GM12891 (cell line): Measurements from ENCODE around the gene MICAL3.

ENCODE experiments used
- DNase-seq: peaks from one replicate; pipeline ENCODE4 v3.0.0; 2011; ENCODE audit warnings: low spot score; ENCODE audit not compliant: insufficient read length
- FAIRE-seq: peaks from 2 replicates; lab custom pipeline; 2011; peaks lifted over from hg19 to GRCh38; lab: Jason Lieb, UNC
- PAX5 ChIP-seq: IDR thresholded peaks from 2 replicates; pipeline ENCODE4 v1.6.1; 2011; ENCODE audit warnings: low read length, moderate library complexity, mild to moderate bottlenecking; ENCODE audit not compliant: insufficient read depth, severe bottlenecking
- POLR2A ChIP-seq: IDR thresholded peaks from 2 replicates; pipeline ENCODE4 v1.6.1; 2011; ENCODE audit warnings: low read depth, low read length, control low read depth
- POLR2AphosphoS5 ChIP-seq: IDR thresholded peaks from 2 replicates; pipeline ENCODE4 v1.6.1; 2011; ENCODE audit warnings: low read depth, low read length, control low read depth
- POU2F2 ChIP-seq: IDR thresholded peaks from 2 replicates; pipeline ENCODE4 v1.6.1; 2011; ENCODE audit warnings: low read depth, mild to moderate bottlenecking, control low read depth, low read length, moderate library complexity
- SPI1 ChIP-seq: IDR thresholded peaks from 2 replicates; pipeline ENCODE4 v1.6.1; 2011; ENCODE audit warnings: low read depth, low read length, control low read depth
- TAF1 ChIP-seq: IDR thresholded peaks from 2 replicates; pipeline ENCODE4 v1.6.1; 2011; ENCODE audit warnings: low read depth, low read length, control low read depth

Gene MICAL3

GRCh38 chr22:17872471-17872870 is 151.9 kb downstream of the MICAL3 start:
- DNase-seq (no peak), FAIRE-seq (no peak)
- TF ChIP-seq PAX5 (no peak), TAF1 (no peak), POU2F2 (no peak), SPI1 (no peak), POLR2AphosphoS5 (no peak), POLR2A (no peak)

- FAIRE-seq (no peak), DNase-seq (no peak)
- TF ChIP-seq POLR2A = no peak
- TF ChIP-seq POU2F2 = no peak
- TF ChIP-seq POLR2AphosphoS5 = no peak
Observed at GRCh38 chr22:17871726-17872458, 152.5 kb downstream of the MICAL3 start.

GRCh38 chr22:17870407-17870806 is 154.0 kb downstream of the MICAL3 start:
- DNase-seq = no peak
- TF ChIP-seq POLR2A = no peak
- TF ChIP-seq PAX5 = no peak
- no peak for TF ChIP-seq POU2F2
- TF ChIP-seq TAF1 = no peak
- no peak for TF ChIP-seq POLR2AphosphoS5
- TF ChIP-seq SPI1 = no peak
- FAIRE-seq = no peak

- FAIRE-seq (no peak), DNase-seq (no peak)
- TF ChIP-seq SPI1 = no peak
- TF ChIP-seq POU2F2 = no peak
- no peak for TF ChIP-seq TAF1
- no peak for TF ChIP-seq POLR2A
- no peak for TF ChIP-seq PAX5
- TF ChIP-seq POLR2AphosphoS5 = no peak
Observed at GRCh38 chr22:17869285-17870096, 154.9 kb downstream of the MICAL3 start.

- TF ChIP-seq POLR2AphosphoS5 = no peak
- TF ChIP-seq PAX5 = no peak
- no peak for TF ChIP-seq TAF1
- TF ChIP-seq SPI1 = no peak
- no peak for TF ChIP-seq POLR2A
- no peak for DNase-seq
- FAIRE-seq = no peak
Observed at GRCh38 chr22:17868771-17869170, 155.6 kb downstream of the MICAL3 start.

- FAIRE-seq = no peak
- no peak for DNase-seq
- TF ChIP-seq POLR2A (no peak), POLR2AphosphoS5 (no peak), POU2F2 (no peak), TAF1 (no peak), PAX5 (no peak), SPI1 (no peak)
Observed at GRCh38 chr22:17867160-17867785, 157.1 kb downstream of the MICAL3 start.

- TF ChIP-seq POLR2A = no peak
- no peak for TF ChIP-seq TAF1
- DNase-seq (no peak), FAIRE-seq (no peak)
Observed at GRCh38 chr22:17866621-17867020, 157.7 kb downstream of the MICAL3 start.

- DNase-seq = no peak
- FAIRE-seq = no peak
- no peak for TF ChIP-seq POLR2AphosphoS5
- no peak for TF ChIP-seq PAX5
- TF ChIP-seq POU2F2 = no peak
- no peak for TF ChIP-seq POLR2A
- TF ChIP-seq SPI1 = no peak
- TF ChIP-seq TAF1 = no peak
Observed at GRCh38 chr22:17866127-17866526, 158.2 kb downstream of the MICAL3 start.

GRCh38 chr22:17865183-17866055 is 158.9 kb downstream of the MICAL3 start:
- DNase-seq (no peak), FAIRE-seq (no peak)
- TF ChIP-seq PAX5 (no peak), POU2F2 (no peak), TAF1 (no peak), POLR2AphosphoS5 (no peak), SPI1 (no peak), POLR2A (no peak)
